H9 (cell line): ENCODE results near the gene FLNC. TPM values are rescaled to one million over a fixed set of nuclear protein-coding genes. Genes with fewer than 3 reads are reported as not detected.

Experiments
- DNase-seq: peaks from one replicate; pipeline ENCODE4 v3.0.0-alpha.2; 2017
- H2AFZ ChIP-seq: one replicate; pipeline ENCODE4 v1.6.1; 2013; ENCODE audit warnings: mild to moderate bottlenecking, low read length, control low read depth, moderate library complexity
- H2AK5ac ChIP-seq: 2 replicates; pipeline ENCODE4 v1.6.1; 2013; ENCODE audit warnings: low read length, control low read depth, mixed read lengths; ENCODE audit not compliant: insufficient read length
- H2BK120ac ChIP-seq: one replicate; pipeline ENCODE4 v1.6.1; 2013; ENCODE audit warnings: low read depth, mild to moderate bottlenecking, low read length, control low read depth, inconsistent platforms; ENCODE audit not compliant: poor library complexity, severe bottlenecking
- H2BK12ac ChIP-seq: 2 replicates; pipeline ENCODE4 v1.6.1; 2013; ENCODE audit warnings: low read length, control low read depth, mixed read lengths, low read depth; ENCODE audit not compliant: insufficient read length
- H2BK15ac ChIP-seq: 2 replicates; pipeline ENCODE4 v1.6.1; 2013; ENCODE audit warnings: low read depth, low read length, control low read depth
- H2BK20ac ChIP-seq: one replicate; pipeline ENCODE4 v1.6.1; 2013; ENCODE audit warnings: low read depth, mild to moderate bottlenecking, low read length, control low read depth, inconsistent platforms; ENCODE audit not compliant: poor library complexity, severe bottlenecking
- H2BK5ac ChIP-seq: 2 replicates; pipeline ENCODE4 v1.6.1; 2013; ENCODE audit warnings: low read length, control low read depth, mixed read lengths; ENCODE audit not compliant: insufficient read length
- H3K14ac ChIP-seq: 2 replicates; pipeline ENCODE4 v1.6.1; 2013; ENCODE audit warnings: low read length, control low read depth; ENCODE audit not compliant: insufficient read depth
- H3K18ac ChIP-seq: 2 replicates; pipeline ENCODE4 v1.6.1; 2013; ENCODE audit warnings: low read depth, mild to moderate bottlenecking, mixed read lengths, low read length, control low read depth; ENCODE audit not compliant: insufficient read length
- H3K23ac ChIP-seq: 2 replicates; pipeline ENCODE4 v1.6.1; 2013; ENCODE audit warnings: low read length, control low read depth, mixed read lengths, low read depth; ENCODE audit not compliant: insufficient read length
- H3K23me2 ChIP-seq: 2 replicates; pipeline ENCODE4 v1.6.1; 2013; ENCODE audit warnings: low read depth, mild to moderate bottlenecking, mixed read lengths, low read length, control low read depth; ENCODE audit not compliant: insufficient read length, poor library complexity, severe bottlenecking
- H3K27ac ChIP-seq: 2 replicates; pipeline ENCODE4 v1.5.1; 2013; ENCODE audit warnings: low read length, control low read depth, mixed read lengths, low read depth; ENCODE audit not compliant: insufficient read length
- H3K27me3 ChIP-seq: 2 replicates; pipeline ENCODE4 v1.6.1; 2013; ENCODE audit warnings: low read length, control low read depth, inconsistent platforms; ENCODE audit not compliant: insufficient read depth
- H3K4ac ChIP-seq: 2 replicates; pipeline ENCODE4 v1.6.1; 2013; ENCODE audit warnings: low read depth, mild to moderate bottlenecking, control low read depth, inconsistent platforms, low read length, moderate library complexity
- H3K4me1 ChIP-seq: 2 replicates; pipeline ENCODE4 v1.6.1; 2013; ENCODE audit warnings: low read length, control low read depth, inconsistent platforms; ENCODE audit not compliant: insufficient read depth
- H3K4me2 ChIP-seq: 2 replicates; pipeline ENCODE4 v1.6.1; 2013; ENCODE audit warnings: low read length, control low read depth, mixed read lengths; ENCODE audit not compliant: insufficient read length, insufficient read depth
- H3K56ac ChIP-seq: 2 replicates; pipeline ENCODE4 v1.6.1; 2013; ENCODE audit warnings: low read depth, mild to moderate bottlenecking, mixed read lengths, low read length, control low read depth; ENCODE audit not compliant: insufficient read length
- H3K79me1 ChIP-seq: 2 replicates; pipeline ENCODE4 v1.6.1; 2013; ENCODE audit warnings: low read depth, mild to moderate bottlenecking, moderate library complexity, low read length, control low read depth, inconsistent platforms; ENCODE audit not compliant: insufficient read depth, poor library complexity, severe bottlenecking
- H3K79me2 ChIP-seq: 2 replicates; pipeline ENCODE4 v1.6.1; 2013; ENCODE audit warnings: low read length, control low read depth, inconsistent platforms; ENCODE audit not compliant: insufficient read depth
- H3K9ac ChIP-seq: 2 replicates; pipeline ENCODE4 v1.6.1; 2013; ENCODE audit warnings: low read length, control low read depth, mixed read lengths; ENCODE audit not compliant: insufficient read length; ENCODE audit errors: extremely low read depth
- H3K9me3 ChIP-seq: one replicate; pipeline ENCODE4 v1.6.1; 2013; ENCODE audit warnings: low read depth, low read length, inconsistent platforms; ENCODE audit not compliant: control insufficient read depth
- H3T11ph ChIP-seq: one replicate; pipeline ENCODE4 v1.6.1; 2013; ENCODE audit warnings: mild to moderate bottlenecking, low read length, control low read depth, inconsistent platforms
- H4K20me1 ChIP-seq: one replicate; pipeline ENCODE4 v1.6.1; 2013; ENCODE audit not compliant: control insufficient read depth, insufficient read length, insufficient read depth
- H4K5ac ChIP-seq: 2 replicates; pipeline ENCODE4 v1.6.1; 2013; ENCODE audit warnings: low read depth, mild to moderate bottlenecking, mixed read lengths, low read length, control low read depth; ENCODE audit not compliant: insufficient read length
- H4K8ac ChIP-seq: replicated peaks from 2 replicates; pipeline ENCODE4 v1.6.1; 2013; ENCODE audit warnings: low read length, control low read depth, mixed read lengths, low read depth; ENCODE audit not compliant: insufficient read length
- H4K91ac ChIP-seq: 2 replicates; pipeline ENCODE4 v1.6.1; 2013; ENCODE audit warnings: low read depth, mild to moderate bottlenecking, moderate library complexity, mixed read lengths, low read length, control low read depth; ENCODE audit not compliant: insufficient read length
- H3K27ac Mint-ChIP-seq, 3 experiments: 2 replicates in 2 of 3; 3 replicates in 1 of 3; pipeline ENCODE4 v1.8.0; 2020 to 2021; ENCODE audit warnings: mixed read lengths in 3 of 3, mild to moderate bottlenecking in 1 of 3, moderate library complexity in 1 of 3
- H3K27me3 Mint-ChIP-seq: 2 replicates; pipeline ENCODE4 v1.8.0; 2021; ENCODE audit warnings: low read depth, mild to moderate bottlenecking, moderate library complexity, mixed read lengths
- H3K36me3 Mint-ChIP-seq, 3 experiments: 2 replicates in 2 of 3; 3 replicates in 1 of 3; pipeline ENCODE4 v1.8.0; 2020 to 2021; ENCODE audit warnings: low read depth in 3 of 3, mixed read lengths in 3 of 3; ENCODE audit not compliant: insufficient read depth in 1 of 3
- H3K4me1 Mint-ChIP-seq, 2 experiments: 2 replicates each; pipeline ENCODE4 v1.8.0; 2020; ENCODE audit warnings: mixed read lengths in 2 of 2
- H3K4me3 Mint-ChIP-seq, 2 experiments: 2 replicates in 1 of 2; 3 replicates in 1 of 2; pipeline ENCODE4 v1.8.0; 2020 to 2021; ENCODE audit warnings: mild to moderate bottlenecking in 2 of 2, mixed read lengths in 2 of 2, moderate library complexity in 1 of 2
- H3K9me3 Mint-ChIP-seq, 2 experiments: 2 replicates in 1 of 2; 3 replicates in 1 of 2; pipeline ENCODE4 v1.8.0; 2020; ENCODE audit warnings: mild to moderate bottlenecking in 2 of 2, mixed read lengths in 2 of 2, moderate library complexity in 1 of 2
- CTCF ChIP-seq: fragments of 200-600 bp; sonication (generic); conservative IDR thresholded peaks from 3 replicates; pipeline ENCODE4 v1.8.0; 2021; ENCODE audit warnings: antibody characterized with exemption, mild to moderate bottlenecking
- WGBS: extraction: QIAGEN DNeasy Blood & Tissue Kit; methylation state at CpG from one replicate; pipeline ENCODE4 v1.1.7; 2013; ENCODE audit warnings: missing lambda C conversion rate, low lambda C conversion rate, mixed read lengths; ENCODE audit not compliant: insufficient read length; ENCODE audit errors: extremely low coverage; 5-methylcytosine and 5-hydroxymethylcytosine counted together
- total RNA-seq: library from RNA; stranded (reverse); gene quantifications from 2 replicates; pipeline ENCODE4 v1.2.1, GENCODE V29; 2021

FLNC gene
- total RNA-seq, 1 experiment from 2014 or later, result 12.2 TPM

- H3K36me3 Mint-ChIP-seq, result peaks cover 2 to 21% (median 4%) of the 10 kb centered on the region in 3 experiments; a peak in 5 of 7 replicates
- no peaks in the 10 kb centered on the region for H4K20me1 ChIP-seq
- no peak overlapping the region for H2BK15ac ChIP-seq
- no peak overlapping the region for H3K14ac ChIP-seq
- H3K79me1 ChIP-seq, result no peaks in the 10 kb centered on the region
- H3K27ac Mint-ChIP-seq, result no peak overlapping the region
- H3K56ac ChIP-seq, result no peak overlapping the region
- no peak overlapping the region for H3K4me2 ChIP-seq
- H2BK120ac ChIP-seq, result no peak overlapping the region
- no peaks in the 10 kb centered on the region for H3K27me3 Mint-ChIP-seq
- H3K9me3 Mint-ChIP-seq, result no peaks in the 10 kb centered on the region
- no peaks in the 10 kb centered on the region for H3K27me3 ChIP-seq
- no peak overlapping the region for H3K18ac ChIP-seq
- H3K9ac ChIP-seq, result no peak overlapping the region
- H3K23me2 ChIP-seq, result no peaks in the 10 kb centered on the region
- no peak for TF ChIP-seq CTCF
- H3K4me1 ChIP-seq, result 0 out of 2 replicates have a peak, but pooled peaks cover 3% of the 10 kb centered on the region
- no CpG with 5 or more reads among the region's 6 CpGs for WGBS
- no peak overlapping the region for H2BK20ac ChIP-seq
- DNase-seq, result no peak
- H3K4me3 Mint-ChIP-seq, result no peak overlapping the region
- no peak overlapping the region for H3T11ph ChIP-seq
- no peak overlapping the region for H3K23ac ChIP-seq
- no peaks in the 10 kb centered on the region for H3K79me2 ChIP-seq
- H3K4ac ChIP-seq, result no peak overlapping the region
- H4K8ac ChIP-seq, result no peak overlapping the region
- H2AFZ ChIP-seq, result no peak overlapping the region
- no peak overlapping the region for H2AK5ac ChIP-seq
- H4K91ac ChIP-seq, result no peak overlapping the region
- H2BK12ac ChIP-seq, result no peak overlapping the region
- no peaks in the 10 kb centered on the region for H3K9me3 ChIP-seq
- peaks cover 4 to 6% of the 10 kb centered on the region in 2 experiments; a peak in 3 of 4 replicates for H3K4me1 Mint-ChIP-seq
- H3K27ac ChIP-seq, result no peak overlapping the region
- no peak overlapping the region for H2BK5ac ChIP-seq
- no peak overlapping the region for H4K5ac ChIP-seq
These were observed 15.7 kb upstream of the FLNC start for GRCh38 chr7:128814499-128814898.
